GM18520 (cell line): ENCODE measurements around the gene FHOD1.

Experiments
- ATAC-seq: cut with Tn5 transposase; IDR thresholded peaks from one replicate; pipeline ENCODE4 v1.9.1; 2021; ENCODE audit not compliant: unreplicated experiment

Gene FHOD1

GRCh38 chr16:67252609-67253497 lies 5.6 kb upstream of the FHOD1 start:
- no peak for ATAC-seq

DNA sequence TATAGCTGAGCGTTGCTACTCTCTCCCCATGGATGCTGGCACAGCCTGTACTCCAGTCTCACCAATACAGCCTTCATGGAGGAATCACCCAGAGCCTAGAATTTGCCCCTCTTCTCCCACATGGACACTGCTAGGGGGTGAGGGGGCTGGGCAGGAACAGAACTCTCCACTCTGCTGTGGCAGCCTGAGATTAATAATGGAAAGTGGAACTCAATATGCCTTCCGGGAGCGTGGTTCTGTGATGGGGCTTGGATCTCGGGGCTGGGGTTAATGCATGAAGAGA lies 2.7 kb upstream of the FHOD1 start:
- ATAC-seq, result no peak

GRCh38 chr16:67249178-67250044 lies 2.1 kb upstream of the FHOD1 start:
- no peak for ATAC-seq

- no peak for ATAC-seq
These were observed 1.3 kb upstream of the FHOD1 start, which contains the start of gene SLC9A5 for GRCh38 chr16:67248401-67249177. SLC9A5 (plus strand) TSS chr16:67248979; CDS start chr16:67249015, 36 bp downstream.

DNA sequence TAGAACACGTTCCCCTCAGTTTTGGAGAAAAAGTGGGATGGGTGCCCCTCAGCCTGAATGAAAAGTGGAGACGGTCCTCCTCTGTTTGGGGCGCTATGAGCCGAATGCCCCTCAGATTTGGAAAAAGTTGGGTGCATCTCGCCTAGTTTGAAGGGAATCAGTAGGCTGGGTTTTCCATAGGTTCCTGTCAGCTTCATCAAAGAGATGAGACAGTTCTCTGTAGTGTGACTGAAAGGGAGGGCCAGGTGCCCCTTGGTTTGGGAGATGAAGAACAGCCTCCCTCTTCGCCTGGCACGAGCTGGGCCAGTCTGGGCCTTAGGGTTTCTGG lies 756 bp upstream of the FHOD1 start:
- no peak for ATAC-seq

- no peak for ATAC-seq
These were observed 507 bp downstream of the FHOD1 start for GRCh38 chr16:67246756-67247191.

GRCh38 chr16:67246081-67246755 lies 1.1 kb downstream of the FHOD1 start:
- no peak for ATAC-seq

DNA sequence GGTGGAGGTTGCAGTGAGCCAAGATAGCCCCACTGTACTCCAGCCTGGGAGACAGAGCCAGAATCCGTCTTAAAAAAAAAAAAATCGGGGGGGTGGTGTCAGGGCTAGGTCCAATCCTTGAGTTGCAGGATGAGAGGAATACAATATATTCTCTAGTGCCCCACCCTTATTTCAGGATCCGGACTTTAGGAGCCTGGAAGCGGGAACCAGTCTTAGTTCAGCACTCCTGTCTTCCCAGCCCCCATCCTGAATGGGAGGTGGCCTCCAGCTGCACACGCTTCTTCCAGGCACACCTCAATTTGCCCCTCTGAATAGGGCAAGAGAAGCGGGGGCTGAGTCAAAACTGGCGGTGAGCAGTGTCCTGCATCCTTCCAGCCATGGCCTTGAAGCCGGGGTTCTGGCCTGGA lies 1.6 kb downstream of the FHOD1 start:
- no peak for ATAC-seq

GRCh38 chr16:67245186-67245585 lies 2.1 kb downstream of the FHOD1 start:
- no peak for ATAC-seq

GRCh38 chr16:67244387-67245185 lies 2.7 kb downstream of the FHOD1 start:
- peak; percentile 49 for ATAC-seq

- no peak for ATAC-seq
These were observed 3.8 kb downstream of the FHOD1 start for GRCh38 chr16:67243481-67243880.

GRCh38 chr16:67242138-67242730 lies 5.0 kb downstream of the FHOD1 start:
- no peak for ATAC-seq

DNA sequence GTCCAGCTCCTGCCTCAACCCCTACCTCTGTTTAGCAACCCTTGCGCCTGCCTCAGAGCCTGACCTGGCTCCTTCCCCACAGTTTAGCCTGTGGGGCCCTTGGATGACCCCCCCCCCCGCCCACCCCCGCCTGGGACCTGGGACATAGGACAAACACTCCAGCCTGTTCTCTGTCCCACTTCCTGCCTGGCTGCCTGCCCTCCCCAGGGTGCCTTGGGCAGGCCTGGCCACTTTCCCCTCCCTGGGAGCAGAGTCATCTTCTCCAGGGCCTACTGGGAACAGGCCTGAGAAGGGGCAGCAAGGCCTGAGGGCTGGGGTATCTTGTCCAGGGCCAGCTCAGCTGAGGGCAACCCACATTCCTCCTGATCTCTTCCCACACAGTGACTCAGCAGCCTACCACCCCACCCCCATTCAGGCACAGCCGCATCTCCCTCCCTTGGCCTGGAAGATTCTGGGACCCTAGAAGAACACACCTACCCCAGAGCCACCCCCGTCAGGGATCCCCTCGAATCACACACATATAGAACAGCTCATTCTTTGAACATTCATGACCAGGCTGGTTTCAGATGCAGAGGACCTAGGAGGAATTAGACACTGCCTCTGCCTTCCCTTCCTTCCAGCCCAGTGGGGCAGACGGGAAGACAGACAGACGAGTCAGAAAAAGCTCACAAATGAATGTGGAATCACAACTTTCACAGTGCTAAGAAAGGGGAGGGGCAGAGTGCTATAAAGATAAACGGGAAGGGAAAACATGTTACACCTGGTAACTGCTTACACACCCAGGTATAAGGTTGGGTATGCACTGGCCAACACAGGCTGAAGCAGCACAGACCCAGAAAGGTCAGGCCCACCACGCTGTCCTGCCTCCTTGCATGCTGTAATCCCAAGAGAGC lies 6.0 kb downstream of the FHOD1 start:
- no peak for ATAC-seq

DNA sequence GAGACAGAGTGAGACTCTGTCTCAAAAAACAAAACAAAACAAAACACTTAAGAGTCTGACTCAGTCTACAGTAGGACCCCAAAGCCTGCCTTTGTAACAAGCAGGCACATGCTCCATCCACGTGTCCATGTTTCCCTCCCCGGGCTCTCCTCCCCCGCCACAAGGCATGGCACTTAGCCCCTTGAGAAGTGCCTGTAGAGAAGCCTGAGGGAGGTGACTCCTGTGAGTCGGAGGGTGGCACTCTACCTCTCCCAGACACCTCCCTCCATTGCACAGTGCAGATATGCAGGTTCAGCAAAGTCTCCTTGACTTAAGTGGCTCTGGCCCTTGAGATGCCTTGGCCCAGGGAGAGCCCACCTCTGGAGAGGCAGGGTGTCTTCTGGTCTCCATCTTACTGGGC lies 6.8 kb downstream of the FHOD1 start:
- ATAC-seq, result no peak

DNA sequence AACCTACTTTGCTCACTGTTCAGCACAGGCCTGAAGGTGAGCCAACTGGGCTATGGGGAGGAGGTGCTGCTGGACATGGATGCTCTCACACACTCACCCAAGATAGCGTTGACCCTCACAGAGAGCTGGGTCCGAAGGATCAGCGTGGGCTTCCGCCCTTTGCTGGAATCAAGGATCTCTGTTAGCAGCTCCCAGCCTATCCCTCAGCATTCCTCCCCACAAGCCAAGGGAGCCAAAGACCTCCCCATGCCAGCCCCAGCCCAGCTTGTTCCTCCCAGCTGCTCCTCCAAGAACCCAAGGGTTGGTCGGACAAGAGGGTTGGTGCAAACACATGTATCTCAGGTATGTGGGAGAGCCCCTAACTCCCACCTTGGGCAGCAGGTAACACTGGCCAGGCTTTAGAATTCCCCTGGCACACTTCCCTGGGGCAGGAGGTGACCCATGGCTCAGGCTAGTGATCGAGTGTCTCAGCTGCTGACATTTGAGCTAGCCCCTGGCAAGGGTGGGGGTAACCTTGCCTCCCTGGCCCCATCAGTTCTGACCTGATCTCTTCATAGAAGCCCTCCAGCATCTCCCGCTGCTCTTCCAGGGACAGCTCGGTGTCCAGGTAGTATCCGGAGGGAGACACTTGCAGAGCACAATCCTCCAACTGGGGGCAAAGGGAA lies 8.3 kb downstream of the FHOD1 start:
- no peak for ATAC-seq

GRCh38 chr16:67238278-67238575 lies 9.1 kb downstream of the FHOD1 start:
- ATAC-seq, result no peak

- no peak for ATAC-seq
These were observed 9.6 kb downstream of the FHOD1 start for GRCh38 chr16:67237396-67238277.
